Islet precursor cell (in vitro differentiated cells): ENCODE measurements around the gene SLC2A11.

ENCODE experiments used
- DNase-seq: peaks from one replicate; pipeline ENCODE4 v3.0.0-alpha.2; 2018

The SLC2A11 gene

DNA sequence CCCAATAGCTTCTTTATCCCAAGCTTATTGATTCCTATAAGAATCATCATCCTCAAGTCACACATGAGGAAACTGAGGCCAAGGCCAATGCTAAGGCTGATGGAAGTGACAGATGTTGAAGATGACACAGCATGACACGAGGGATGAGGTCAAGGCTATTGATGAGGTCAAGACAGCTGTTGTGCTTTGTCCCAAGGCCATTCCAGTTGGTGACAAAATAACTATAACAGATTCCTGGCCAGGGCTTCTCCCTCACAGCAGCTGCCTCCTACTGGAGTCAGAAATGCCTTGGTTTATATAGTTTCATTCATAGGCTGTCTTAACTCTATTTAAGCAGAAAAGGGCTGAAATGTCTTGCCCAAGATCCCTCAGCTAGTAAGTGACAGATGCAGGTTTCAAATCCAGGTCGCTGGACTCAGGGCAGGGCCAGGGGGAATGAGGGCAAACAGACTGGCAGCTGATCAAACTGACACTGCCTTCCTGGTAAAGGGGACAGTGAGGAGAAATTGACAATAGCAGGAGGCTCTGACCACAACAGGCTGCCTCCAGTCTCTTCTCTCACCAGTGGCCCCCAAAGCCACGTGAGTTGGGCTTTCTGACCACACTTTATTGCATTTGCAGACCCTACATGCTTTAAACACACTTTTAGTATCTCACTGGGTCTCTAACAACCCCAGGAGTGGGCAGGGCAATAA, 53.0 kb downstream of the SLC2A11 start:
- peak; percentile 32 for DNase-seq

DNA sequence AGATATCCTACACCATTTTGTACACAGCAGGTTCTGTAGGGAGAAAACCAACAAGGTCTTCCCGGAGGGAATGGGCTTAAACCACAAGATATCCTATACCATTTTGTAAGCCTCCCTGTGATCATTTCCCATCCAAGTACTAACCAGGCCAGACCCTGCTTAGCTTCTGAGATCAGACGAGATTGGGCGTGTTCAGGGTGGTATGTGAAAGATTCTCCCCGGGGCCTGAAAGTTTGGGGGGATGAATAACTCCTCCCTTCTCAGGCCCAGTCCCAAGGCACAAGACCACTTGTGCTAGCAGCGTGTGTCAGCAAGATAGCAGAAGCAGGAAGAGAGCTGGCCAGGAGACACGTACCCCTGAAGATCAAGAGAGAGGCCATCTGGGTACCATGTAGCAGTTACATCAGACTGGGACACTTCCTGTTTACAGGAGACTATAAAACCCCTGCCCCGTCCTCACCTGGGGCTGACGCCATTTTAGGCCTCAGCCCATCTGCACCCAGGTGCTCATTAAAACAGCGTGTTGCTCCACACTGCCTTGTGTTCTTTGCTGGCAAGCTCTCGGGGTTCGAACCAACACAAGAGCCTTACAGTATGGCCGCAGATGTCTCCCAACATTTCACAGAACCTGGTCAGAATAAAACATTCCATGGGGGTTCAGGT, 53.8 kb downstream of the SLC2A11 start:
- peak; percentile 24 for DNase-seq

DNA sequence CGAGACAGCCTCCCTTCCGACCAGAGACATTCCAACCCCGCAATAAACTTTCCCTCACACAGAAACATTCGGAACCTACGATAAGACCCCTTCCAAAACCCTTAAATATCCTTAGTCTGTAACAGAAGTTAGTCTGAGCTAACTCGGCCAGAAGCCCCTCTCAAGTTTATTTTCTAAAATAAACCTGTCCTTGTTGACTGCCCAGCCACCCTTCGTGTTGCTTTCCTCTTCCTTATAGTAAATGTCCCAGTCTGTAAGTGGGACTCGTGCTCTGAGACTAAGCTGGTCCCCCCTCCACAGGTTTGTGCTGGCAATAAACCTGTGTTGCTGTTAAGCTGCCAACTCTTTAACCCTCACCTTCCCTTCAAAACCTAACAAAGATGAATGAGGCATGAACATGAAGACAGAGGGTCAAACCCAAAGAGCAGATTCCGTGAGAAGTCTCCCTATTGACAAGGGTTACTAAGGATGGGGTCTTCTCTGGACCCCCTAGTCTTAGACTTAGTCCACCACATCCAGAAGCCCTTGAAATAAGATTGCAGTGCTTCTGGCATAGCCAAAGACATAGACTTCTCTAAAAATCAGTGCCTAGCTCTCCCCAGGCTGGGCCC, 54.7 kb downstream of the SLC2A11 start:
- no peak for DNase-seq

DNA sequence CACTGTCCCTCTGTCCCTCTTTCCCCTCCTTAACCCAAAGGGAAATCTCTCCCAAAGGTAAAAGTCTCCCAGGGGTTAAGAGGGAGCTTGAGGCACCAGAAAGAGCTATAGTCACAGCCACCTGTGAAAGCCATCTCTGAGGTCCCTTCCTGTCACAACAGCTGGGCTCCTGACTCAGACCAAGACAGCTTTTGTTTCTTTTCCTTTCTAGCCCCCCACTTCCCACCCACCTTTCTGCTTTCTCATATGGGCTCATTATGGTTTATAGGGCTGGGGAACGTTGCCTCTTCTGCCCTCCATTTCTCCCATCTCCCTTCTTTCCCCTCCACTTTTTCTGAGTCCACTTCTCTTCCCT, 55.6 kb downstream of the SLC2A11 start:
- DNase-seq: no peak

DNA sequence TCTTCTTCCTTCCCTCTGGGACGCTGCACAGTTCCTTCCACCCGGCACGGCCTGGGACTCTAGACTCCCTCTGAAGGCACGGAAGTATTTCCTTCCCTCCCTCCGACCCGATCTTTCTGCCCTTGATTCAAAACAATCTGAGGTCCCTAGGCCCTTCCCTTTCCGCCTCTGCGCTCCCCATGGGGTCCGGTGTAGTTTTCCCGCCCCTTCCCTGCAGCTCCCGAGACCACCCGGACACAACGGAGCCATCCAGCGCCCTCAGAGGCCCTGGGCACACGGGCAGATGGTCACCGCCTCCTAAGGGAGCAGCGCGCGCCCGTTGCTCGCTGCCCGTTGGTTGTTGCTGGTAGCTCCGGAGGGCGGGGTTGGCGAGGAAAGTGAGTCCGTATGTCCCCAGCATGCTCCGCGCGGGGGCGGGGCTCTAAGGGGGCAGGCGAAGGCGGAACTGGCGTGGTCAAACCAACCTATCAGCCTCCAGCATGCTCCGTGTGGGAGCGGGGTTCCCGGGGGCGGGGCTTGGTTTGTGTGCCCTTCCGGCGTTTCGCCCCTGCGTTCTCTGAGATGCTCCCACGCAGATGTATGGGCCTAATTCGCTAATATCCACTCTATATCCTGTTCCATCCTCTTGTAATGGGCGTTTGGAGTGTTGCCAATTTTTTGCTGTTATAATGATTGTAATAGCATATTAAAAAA, 56.1 kb downstream of the SLC2A11 start:
- peak; percentile 99 for DNase-seq

DNA sequence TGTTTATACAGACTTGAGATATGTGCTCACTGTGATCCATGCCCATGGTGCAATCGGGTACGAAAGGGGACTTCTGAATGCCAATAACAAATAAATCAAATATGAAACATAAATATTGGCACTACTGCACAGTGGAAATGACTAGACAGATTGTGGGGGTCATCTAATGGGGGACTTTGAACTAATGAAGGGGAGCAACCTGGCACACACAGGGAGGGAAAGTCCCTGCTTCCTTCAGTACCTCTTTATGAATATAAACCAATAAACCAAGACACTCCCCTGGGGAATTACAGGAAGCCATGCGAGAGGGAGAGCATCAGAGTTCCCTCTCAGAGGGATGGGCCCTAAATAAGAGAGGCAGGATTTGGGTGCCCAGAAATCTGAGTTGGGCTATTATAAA, 57.6 kb downstream of the SLC2A11 start:
- DNase-seq: no peak

DNA sequence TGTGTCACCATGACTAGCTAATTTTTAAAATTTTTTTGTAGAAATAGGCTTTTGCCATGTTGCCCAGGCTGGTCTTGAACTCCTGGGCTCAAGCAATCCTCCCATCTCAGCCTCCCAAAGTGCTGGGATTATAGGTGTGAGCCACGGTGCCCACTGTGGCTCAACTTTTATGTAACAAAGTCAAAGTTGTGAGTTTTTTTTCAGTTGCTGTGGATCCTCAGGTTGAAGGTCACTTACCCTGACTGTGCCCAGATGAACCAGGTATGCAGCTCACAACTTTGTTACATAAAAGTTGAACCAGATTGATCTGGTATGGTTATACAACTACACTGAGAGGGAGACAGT, 62.6 kb downstream of the SLC2A11 start:
- peak; percentile 7 for DNase-seq

DNA sequence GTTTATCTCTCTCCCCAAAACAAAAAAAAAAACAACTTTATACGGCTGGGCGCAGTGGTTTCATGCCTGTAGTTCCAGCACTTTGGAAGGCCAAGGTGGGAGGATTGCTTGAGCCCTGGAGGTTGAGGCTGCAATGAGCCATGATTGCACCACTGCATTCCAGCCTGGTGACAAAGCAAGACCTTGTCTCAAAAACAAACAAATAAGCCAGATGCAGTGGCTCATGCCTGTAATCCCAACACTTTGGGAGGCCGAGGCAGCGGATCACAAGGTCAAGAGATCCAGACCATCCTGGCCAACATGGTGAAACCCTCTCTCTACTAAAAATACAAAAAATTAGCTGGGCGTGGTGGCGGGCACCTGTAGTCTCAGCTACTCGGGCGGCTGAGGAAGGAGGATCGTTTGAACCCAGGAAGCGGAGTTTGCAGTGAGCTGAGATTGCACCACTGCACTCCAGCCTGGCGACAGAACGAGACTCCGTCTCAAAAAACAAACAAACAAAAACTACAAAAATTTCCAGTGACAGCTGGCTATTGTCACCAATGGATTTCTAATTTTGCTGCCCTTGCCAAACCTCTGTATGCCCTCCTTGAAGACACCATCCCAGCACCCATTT, 64.0 kb downstream of the SLC2A11 start:
- peak; percentile 81 for DNase-seq

DNA sequence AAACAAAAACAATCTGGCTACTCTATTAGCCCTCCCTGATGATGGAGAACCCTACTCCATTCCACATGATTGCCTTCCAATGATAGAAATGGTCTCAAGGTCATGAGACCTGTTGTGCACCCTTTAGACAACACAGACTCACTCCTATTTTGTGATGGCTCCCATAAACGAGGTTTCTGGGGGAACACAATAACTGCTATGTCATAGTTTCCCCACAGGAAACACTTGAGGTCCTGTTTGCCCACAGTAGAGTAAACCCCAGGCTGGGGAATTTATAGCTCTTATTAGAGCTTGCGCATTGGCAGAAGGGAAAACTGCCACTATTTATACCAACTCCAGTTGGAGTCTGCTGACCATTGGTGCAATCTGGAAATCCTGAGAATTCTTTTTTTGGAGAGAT, 65.2 kb downstream of the SLC2A11 start:
- no peak for DNase-seq

DNA sequence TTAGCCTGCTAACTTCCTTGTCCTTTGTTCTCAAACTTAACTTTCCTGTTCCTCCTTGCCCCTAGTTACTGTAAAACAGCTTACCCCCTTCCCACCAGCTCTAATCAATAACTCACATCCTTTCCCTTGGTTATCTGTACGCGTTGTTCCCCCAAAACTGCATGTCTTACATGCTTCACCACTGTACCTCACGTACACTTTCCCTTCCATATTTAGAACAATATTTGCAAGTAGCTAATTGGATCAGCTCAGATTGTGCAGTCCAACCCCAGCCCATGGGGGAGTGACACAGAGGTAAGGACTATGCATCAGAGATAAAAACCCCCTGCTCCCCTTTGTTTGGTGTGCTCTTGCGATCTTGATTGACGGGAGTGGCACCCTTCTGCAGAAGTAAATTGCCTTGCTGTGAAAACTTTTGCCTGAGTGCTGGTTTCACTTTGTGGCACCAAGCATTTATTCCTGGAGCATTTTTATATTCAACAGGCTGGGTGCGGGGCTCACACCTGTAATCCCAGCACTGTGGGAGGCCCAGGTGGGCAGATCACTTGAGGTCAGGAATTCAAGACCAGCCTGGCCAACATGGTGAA, 67.4 kb downstream of the SLC2A11 start:
- DNase-seq: no peak

DNA sequence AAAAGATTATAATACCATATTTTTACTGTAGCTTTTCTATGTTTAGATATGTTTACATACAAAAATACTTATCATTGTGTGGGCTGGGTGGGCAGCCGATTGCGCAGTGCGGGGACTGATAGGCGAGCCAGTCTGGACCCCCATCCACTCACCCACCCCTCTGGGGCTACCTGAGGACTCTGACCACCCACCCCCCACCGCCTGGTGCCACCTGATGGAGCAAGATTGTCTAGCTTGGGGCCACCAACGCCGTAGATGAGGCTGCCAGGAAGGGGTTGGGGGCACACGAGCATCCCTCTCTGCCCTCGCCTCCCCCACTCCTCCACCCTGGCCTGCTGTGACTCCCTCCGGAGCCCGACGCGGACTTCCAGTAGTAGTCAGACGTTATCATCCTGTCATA, 68.9 kb downstream of the SLC2A11 start:
- DNase-seq: no peak
